NCI-H526 (cell line): ENCODE measurements around the gene DGKQ.
"Not testable (repeated sequence)": the region's sequence is repeated elsewhere in the genome, so short reads cannot be mapped to it uniquely, and the experiment has no call there.

Source experiments
- DNase-seq, 2 experiments: peaks; one replicate each; lab custom pipeline; 2025; lab: John Stamatoyannopoulos, UW

Gene DGKQ

GRCh38 chr4:950136-951020 lies 23.0 kb downstream of the DGKQ start:
- DNase-seq = no peak

DNA sequence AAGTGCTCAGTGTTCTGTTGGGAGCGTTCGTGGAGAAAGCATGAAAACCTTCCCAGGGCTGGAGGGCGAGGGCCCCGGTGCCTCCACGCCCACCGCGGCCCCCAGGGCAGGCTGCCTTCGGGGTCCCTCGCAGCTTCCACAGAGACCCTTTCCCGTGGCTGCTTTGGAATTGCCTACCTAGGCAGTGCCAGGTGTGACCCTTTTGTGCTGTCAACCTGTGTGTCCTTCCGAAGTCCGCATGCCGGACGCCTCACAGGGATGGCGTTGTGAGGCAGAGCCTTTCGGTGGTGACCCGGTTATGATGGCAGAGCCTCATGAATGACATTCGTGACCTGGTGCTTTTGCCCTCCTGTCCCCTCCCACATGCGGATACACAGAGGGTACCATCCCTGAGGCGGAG lies 23.7 kb downstream of the DGKQ start:
- no peak for DNase-seq

DNA sequence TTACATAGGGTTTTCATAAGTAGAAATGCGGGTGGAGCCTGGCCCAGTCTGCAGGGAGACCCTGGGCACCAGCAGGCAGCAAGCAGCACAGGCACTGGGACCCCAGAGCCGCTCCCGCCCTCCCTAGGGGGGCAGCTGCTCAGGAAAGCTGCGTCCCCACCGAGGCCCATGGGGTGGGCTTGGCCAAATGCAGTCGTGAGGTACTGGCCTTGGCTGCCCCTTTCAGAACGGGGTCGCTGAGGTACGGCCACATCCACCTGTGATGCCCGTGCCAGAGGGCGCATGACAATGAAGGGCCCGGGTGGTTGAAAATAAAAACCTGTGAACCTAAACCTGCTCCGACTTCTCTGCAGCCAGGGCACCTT lies 24.5 kb downstream of the DGKQ start:
- DNase-seq = no peak

GRCh38 chr4:948101-948935 lies 25.1 kb downstream of the DGKQ start:
- DNase-seq = no peak

- no peak for DNase-seq
Measured at GRCh38 chr4:947491-947971, 25.8 kb downstream of the DGKQ start.

DNA sequence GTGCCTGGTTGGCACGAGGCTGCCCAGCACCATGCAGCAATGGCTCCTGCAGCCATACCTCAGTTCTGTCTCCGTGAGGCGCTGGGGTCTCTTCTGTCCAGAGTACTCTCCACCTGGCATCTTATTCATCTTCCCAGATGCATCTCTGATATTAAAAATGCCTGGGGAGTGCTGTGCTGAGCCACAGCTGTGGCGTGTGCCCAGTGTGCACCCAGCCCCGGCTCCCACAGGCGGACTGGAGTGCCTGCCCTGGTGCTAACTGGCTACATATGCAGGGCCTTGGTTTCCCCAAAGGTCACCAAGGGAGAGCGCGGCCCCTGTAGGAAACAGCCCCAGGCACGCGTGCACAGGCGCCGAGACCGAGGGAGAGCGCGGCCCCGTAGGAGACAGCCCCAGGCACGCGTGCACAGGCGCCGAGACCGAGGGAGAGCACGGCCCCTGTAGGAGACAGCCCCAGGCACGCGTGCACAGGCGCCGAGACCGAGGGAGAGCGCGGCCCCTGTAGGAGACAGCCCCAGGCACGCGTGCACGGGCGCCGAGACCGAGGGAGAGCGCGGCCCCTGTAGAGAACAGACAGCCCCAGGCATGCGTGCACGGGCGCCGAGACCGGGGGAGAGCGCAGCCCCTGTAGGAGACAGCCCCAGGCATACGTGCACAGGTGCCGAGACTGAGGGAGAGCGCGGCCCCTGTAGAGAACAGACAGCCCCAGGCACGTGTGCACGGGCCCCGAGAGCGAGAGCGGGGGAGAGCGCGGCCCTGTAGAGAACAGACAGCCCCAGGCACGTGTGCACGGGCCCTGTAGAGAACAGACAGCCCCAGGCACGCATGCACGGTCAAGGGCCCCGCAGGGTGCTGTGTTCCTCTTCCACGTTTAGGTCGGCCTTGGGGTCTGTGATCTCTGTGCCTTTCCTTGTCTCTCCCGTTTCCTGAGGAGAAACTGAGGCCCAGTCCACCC lies 26.6 kb downstream of the DGKQ start:
- no peak for DNase-seq

- DNase-seq = no peak
Measured at GRCh38 chr4:946103-946450, 27.3 kb downstream of the DGKQ start.

DNA sequence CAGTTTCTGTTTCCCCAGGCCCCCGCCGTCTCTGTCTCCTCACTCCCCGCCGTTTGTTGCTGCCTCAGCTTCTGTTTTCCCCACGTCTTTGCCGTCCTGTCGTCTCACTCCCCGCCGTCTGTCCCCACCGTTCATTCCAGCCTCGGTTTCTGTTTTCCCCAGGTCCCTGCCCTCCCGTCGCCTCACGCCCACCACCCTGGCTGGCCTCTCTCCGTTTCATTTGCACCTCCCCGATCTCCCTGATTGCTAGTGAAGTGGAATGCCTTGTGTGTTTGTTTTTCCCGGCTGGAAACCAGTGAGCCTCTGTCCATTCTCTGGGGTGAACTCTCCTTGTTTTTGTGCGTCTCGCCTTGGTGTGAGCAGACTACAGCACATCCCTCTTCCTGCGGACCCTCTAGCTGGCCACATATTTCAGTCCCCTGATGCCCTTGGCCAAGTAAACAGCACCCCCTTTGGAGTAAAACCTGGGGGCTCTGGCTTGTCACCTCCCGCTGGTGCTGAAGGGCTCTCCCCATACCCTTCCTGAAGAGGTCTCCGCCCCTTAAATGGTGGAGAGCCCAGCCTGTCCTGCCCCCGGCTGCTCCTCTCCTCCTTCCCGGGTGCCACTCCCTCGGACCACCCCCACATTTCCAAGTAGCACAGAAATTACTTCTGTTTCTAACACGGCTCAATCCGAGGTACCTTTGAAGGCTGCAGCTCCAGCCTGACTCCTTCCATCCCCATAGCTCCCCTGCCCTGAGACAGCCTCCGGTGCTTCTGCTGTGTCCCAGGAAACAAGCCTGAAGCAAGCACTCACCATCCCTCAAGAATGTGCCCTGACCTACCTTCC lies 27.9 kb downstream of the DGKQ start:
- DNase-seq = no peak

- not testable (repeated sequence) for DNase-seq
Measured at GRCh38 chr4:939508-939907, 33.9 kb downstream of the DGKQ start.

GRCh38 chr4:932713-933070 lies 40.7 kb downstream of the DGKQ start:
- no peak for DNase-seq

DNA sequence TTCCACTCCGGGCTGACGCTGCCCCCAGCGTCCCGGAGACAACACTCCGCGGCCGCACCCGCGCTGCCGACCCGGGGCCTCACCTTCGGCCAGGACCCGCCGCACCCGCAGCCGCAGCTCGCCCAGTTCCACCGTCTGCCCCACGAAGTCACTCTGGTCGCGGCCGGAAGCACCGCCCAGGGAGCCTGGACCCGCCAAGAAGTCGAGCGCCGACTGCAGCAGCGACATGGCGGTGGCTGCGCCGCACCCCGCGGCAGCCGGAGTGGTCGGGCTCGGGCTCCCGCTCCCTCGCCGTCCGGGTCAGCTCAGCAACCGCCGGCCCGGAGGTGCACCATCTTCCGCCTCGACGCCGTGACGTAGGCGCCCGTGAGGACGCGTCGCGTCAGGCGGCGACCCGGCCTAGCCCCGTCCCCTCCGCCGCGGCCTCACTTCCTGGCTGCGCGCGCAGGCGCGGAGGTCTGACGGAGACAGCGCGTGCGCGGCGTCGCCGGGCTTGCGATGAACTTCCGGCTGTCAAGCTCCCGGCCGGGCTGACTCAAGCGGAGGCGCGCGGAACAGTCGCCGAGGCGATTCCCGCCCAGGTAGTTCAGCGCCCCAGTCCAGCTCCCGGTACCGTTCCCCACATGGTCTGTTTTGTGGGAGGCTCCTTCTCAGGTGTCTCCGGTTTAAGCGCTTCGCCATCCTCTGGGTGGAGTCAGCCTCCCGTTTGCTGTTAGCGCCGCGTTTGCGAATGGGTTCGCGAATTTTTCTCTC lies 41.2 kb downstream of the DGKQ start, which contains the start of the genes GAK and TMEM175:
GAK (minus strand) TSS at position 357 of the 753 bp plus-strand sequence; CDS start at position 228, 129 bp downstream.
TMEM175 (plus strand) TSS at position 501 of the 753 bp plus-strand sequence. CDS start 15,280 bp downstream, outside the sequence.
- DNase-seq = peak; percentile 80 to 97

GRCh38 chr4:931194-931959 lies 42.0 kb downstream of the DGKQ start:
- no peak for DNase-seq

DNA sequence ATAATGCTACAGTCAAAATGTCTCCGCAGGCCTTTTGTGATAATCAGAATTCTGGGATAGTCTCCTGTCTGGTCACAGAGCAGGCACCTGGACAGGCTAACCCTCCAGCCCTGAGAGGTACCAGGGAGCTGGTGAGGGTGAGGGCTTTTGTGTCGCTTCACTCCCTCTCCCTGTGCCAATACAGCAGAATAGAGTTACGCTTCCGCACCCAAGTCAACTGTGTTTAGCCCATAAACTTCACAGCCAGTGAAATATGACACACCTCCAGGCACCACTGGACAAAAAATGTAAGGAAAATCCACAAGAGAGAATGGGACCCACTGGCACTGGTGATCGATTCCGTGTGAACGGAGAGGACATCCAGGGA lies 42.6 kb downstream of the DGKQ start:
- no peak for DNase-seq

GRCh38 chr4:930028-930551 lies 43.3 kb downstream of the DGKQ start:
- no peak for DNase-seq

GRCh38 chr4:929096-929765 lies 44.1 kb downstream of the DGKQ start:
- DNase-seq = no peak

GRCh38 chr4:927566-927965 lies 45.8 kb downstream of the DGKQ start:
- DNase-seq = not testable (repeated sequence)

DNA sequence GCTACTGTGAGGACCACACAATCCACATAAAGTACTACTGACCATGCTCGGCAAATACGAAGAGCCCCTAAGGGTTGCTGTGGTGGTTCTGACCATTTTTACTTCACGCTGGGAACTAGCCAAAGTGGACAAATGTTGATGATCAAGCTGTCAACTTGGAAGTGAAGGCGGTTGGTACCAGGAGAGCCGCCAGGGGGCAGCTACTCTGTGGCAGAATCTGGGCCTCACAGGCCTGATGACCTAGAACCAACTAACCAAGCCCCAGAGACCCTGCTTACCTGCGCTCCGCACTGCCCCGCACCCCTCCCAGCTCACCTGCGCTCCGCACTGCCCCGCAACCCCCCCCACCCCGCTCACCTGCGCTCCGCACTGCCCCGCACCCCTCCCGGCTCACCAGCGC lies 46.8 kb downstream of the DGKQ start:
- peak; percentile 17 to 67 for DNase-seq

- DNase-seq = no peak
Measured at GRCh38 chr4:925771-926500, 47.4 kb downstream of the DGKQ start.
